CD14-positive monocyte (primary cell): ENCODE results near the gene KCNQ1. TPM values are rescaled to one million over a fixed set of nuclear protein-coding genes. Genes with fewer than 3 reads are reported as not detected.

Experiments used
- DNase-seq, 3 donors: peaks; one replicate each; pipeline ENCODE4 v3.0.0-alpha.2; 2011 to 2022
- H2AFZ ChIP-seq: 2 replicates; pipeline ENCODE4 v1.6.0; 2012; ENCODE audit warnings: mild to moderate bottlenecking, low read depth, low read length, inconsistent platforms; ENCODE audit not compliant: insufficient read depth, poor library complexity, severe bottlenecking
- H3K27ac ChIP-seq, 2 donors: 1 replicate in 1 of 2; 2 replicates in 1 of 2; pipeline ENCODE4 v1.5.1; 2012 to 2013; ENCODE audit warnings: low read length in 2 of 2, control low read depth in 1 of 2, inconsistent platforms in 1 of 2, low read depth in 1 of 2, mild to moderate bottlenecking in 1 of 2
- H3K27me3 ChIP-seq, 2 donors: one replicate each; pipeline versions ENCODE4 v1.6.0 to v1.6.1; 2011 to 2013; ENCODE audit warnings: low read length in 2 of 2; ENCODE audit not compliant: control insufficient read depth in 2 of 2, insufficient read depth in 2 of 2
- H3K36me3 ChIP-seq, 2 donors: replicated peaks in 1 of 2; 1 replicate in 1 of 2; 2 replicates in 1 of 2; pipeline versions ENCODE4 v1.5.1 to v1.6.1; 2012 to 2013; ENCODE audit warnings: low read length in 2 of 2, control low read depth in 1 of 2, inconsistent platforms in 1 of 2, mild to moderate bottlenecking in 1 of 2; ENCODE audit not compliant: insufficient read depth in 2 of 2, control insufficient read depth in 1 of 2
- H3K4me1 ChIP-seq, 2 donors: 1 replicate in 1 of 2; 2 replicates in 1 of 2; pipeline versions ENCODE4 v1.5.1 to v1.6.1; 2012 to 2013; ENCODE audit warnings: low read length in 2 of 2, control low read depth in 1 of 2, inconsistent platforms in 1 of 2, mild to moderate bottlenecking in 1 of 2, moderate library complexity in 1 of 2; ENCODE audit not compliant: insufficient read depth in 2 of 2, control insufficient read depth in 1 of 2
- H3K4me2 ChIP-seq: replicated peaks from 2 replicates; pipeline ENCODE3; 2012; ENCODE audit warnings: low read length, moderate library complexity, mild to moderate bottlenecking; ENCODE audit not compliant: poor library complexity, severe bottlenecking; ENCODE audit errors: extremely low read depth
- H3K4me3 ChIP-seq, 3 experiments: fragments of 200-600 bp in 1 of 3; sonication (generic) in 1 of 3; replicated peaks in 1 of 3; 1 replicate in 2 of 3; 2 replicates in 1 of 3; pipeline ENCODE4 v1.5.1; 2011 to 2013; ENCODE audit warnings: low read length in 3 of 3, mild to moderate bottlenecking in 3 of 3, control low read depth in 2 of 3, low read depth in 2 of 3, inconsistent platforms in 1 of 3, moderate library complexity in 1 of 3
- H3K79me2 ChIP-seq: 2 replicates; pipeline ENCODE4 v1.6.0; 2012; ENCODE audit warnings: mild to moderate bottlenecking, control low read depth, inconsistent platforms, low read length, moderate library complexity; ENCODE audit not compliant: insufficient read depth
- H3K9ac ChIP-seq: 2 replicates; pipeline ENCODE4 v1.6.0; 2017; ENCODE audit warnings: low read length, mild to moderate bottlenecking; ENCODE audit not compliant: insufficient read depth, poor library complexity, severe bottlenecking
- H3K9me3 ChIP-seq, 2 donors: replicated peaks in 1 of 2; 1 replicate in 1 of 2; 2 replicates in 1 of 2; pipeline versions ENCODE4 v1.5.1 to v1.6.1; 2012 to 2013; ENCODE audit warnings: low read length in 2 of 2, control low read depth in 1 of 2; ENCODE audit not compliant: control insufficient read depth in 1 of 2, insufficient read depth in 1 of 2
- H4K20me1 ChIP-seq: 2 replicates; pipeline ENCODE4 v1.6.0; 2012; ENCODE audit warnings: mild to moderate bottlenecking, low read length, control low read depth, moderate library complexity; ENCODE audit not compliant: insufficient read depth
- H3K27ac Mint-ChIP-seq, 7 donors: one replicate each; pipeline ENCODE4 v1.8.0; 2020; ENCODE audit warnings: mild to moderate bottlenecking in 7 of 7, mixed read lengths in 7 of 7, moderate library complexity in 6 of 7, inconsistent platforms in 2 of 7
- H3K27me3 Mint-ChIP-seq, 3 donors: one replicate each; pipeline ENCODE4 v1.8.0; 2021 to 2022; ENCODE audit warnings: low read depth in 3 of 3, mild to moderate bottlenecking in 3 of 3, mixed read lengths in 3 of 3, moderate library complexity in 3 of 3, inconsistent platforms in 1 of 3
- H3K36me3 Mint-ChIP-seq, 2 donors: one replicate each; pipeline ENCODE4 v1.8.0; 2020; ENCODE audit warnings: mixed read lengths in 2 of 2, inconsistent platforms in 1 of 2, mild to moderate bottlenecking in 1 of 2
- H3K4me1 Mint-ChIP-seq: one replicate; pipeline ENCODE4 v1.8.0; 2020; ENCODE audit warnings: mild to moderate bottlenecking, mixed read lengths
- H3K4me3 Mint-ChIP-seq, 2 donors: one replicate each; pipeline ENCODE4 v1.8.0; 2020; ENCODE audit warnings: mild to moderate bottlenecking in 2 of 2, mixed read lengths in 2 of 2, moderate library complexity in 1 of 2
- H3K9me3 Mint-ChIP-seq, 7 donors: one replicate each; pipeline ENCODE4 v1.8.0; 2020 to 2022; ENCODE audit warnings: mixed read lengths in 7 of 7, mild to moderate bottlenecking in 6 of 7, moderate library complexity in 6 of 7, inconsistent platforms in 2 of 7
- CTCF ChIP-seq: fragments of 200-600 bp; IDR thresholded peaks from one replicate; pipeline ENCODE4 v1.8.0; 2022; ENCODE audit warnings: antibody characterized with exemption, mild to moderate bottlenecking
- WGBS: methylation state at CpG from one replicate; pipeline ENCODE4 v1.1.5; 2013; ENCODE audit warnings: missing lambda C conversion rate; ENCODE audit not compliant: insufficient coverage; 5-methylcytosine and 5-hydroxymethylcytosine counted together
- intact Hi-C, 2 donors: fragments of 100-400 bp; cut with micrococcal nuclease; formaldehyde crosslinking; loops; one replicate each; pipeline versions ENCODE4 v1.15.0 to v1.15.1; 2023
- polyA plus RNA-seq, 3 donors: library from polyadenylated mRNA; depleted of rRNA in 1 of 3; unstranded in 2 of 3; stranded (reverse) in 1 of 3; fragments of 300-500 nt in 2 of 3; fragments of >200 nt in 1 of 3; fragmentation: Illumina TruSeq in 2 of 3; gene quantifications; 1 replicate in 2 of 3; 2 replicates in 1 of 3; pipeline ENCODE4 v1.2.3, GENCODE V29; 2012 to 2021

KCNQ1 gene
- polyA plus RNA-seq, 3 donors, result 14.9 to 31.8 (median 21.6) TPM

GRCh38 chr11:2463766-2464277, 19.0 kb downstream of the KCNQ1 start:
- Mint-ChIP-seq H3K27me3 (peaks cover 1 to 7% (median 5%) of the 10 kb centered on the region in 3 donors), H3K9me3 (peaks cover 0 to 3% (median 1%) of the 10 kb centered on the region in 7 donors), H3K4me1 (peaks cover 48% of the 10 kb centered on the region), H3K27ac (no peak overlapping the region), H3K4me3 (no peak overlapping the region), H3K36me3 (peaks cover 15 to 24% of the 10 kb centered on the region in 2 donors)
- no peak for DNase-seq
- Histone ChIP-seq H4K20me1 (peaks cover 100% of the 10 kb centered on the region), H3K27ac (no peak overlapping the region), H3K9me3 (no peaks in the 10 kb centered on the region), H3K36me3 (no peaks in the 10 kb centered on the region), H3K4me2 (no peak overlapping the region), H3K4me1 (peaks cover 31 to 36% of the 10 kb centered on the region in 2 donors), H3K4me3 (no peak overlapping the region), H2AFZ (no peak overlapping the region), H3K9ac (no peak overlapping the region), H3K27me3 (no peaks in the 10 kb centered on the region), H3K79me2 (peaks cover 73% of the 10 kb centered on the region)
- 98% methylated on average over 20 of the region's 26 CpGs for WGBS
- intact Hi-C loops, result no loop called here
- TF ChIP-seq CTCF, result no peak

- H3K9me3 ChIP-seq, result no peaks in the 10 kb centered on the region
- H3K27ac ChIP-seq, result no peak overlapping the region
- WGBS, result 89% methylated on average over 10 of the region's 13 CpGs
- Mint-ChIP-seq H3K9me3 (peaks cover 0 to 6% (median 3%) of the 10 kb centered on the region in 7 donors), H3K4me1 (peaks cover 49% of the 10 kb centered on the region), H3K27ac (no peak overlapping the region), H3K36me3 (peaks cover 18 to 24% of the 10 kb centered on the region in 2 donors), H3K27me3 (peaks cover 1 to 7% (median 7%) of the 10 kb centered on the region in 3 donors), H3K4me3 (no peak overlapping the region)
- peaks cover 33% of the 10 kb centered on the region in 2 donors for H3K4me1 ChIP-seq
- no peak overlapping the region for H3K9ac ChIP-seq
- no peak for DNase-seq
- TF ChIP-seq CTCF, result no peak
- intact Hi-C loops, result loop anchor here in 1 of 2 donors (5.0 kb wide), 1 partner anchor 48 kb away; no protein-coding TSS in a partner anchor
- no peak overlapping the region for H3K4me2 ChIP-seq
- no peak overlapping the region for H3K4me3 ChIP-seq
- H3K79me2 ChIP-seq, result peaks cover 71% of the 10 kb centered on the region
- H4K20me1 ChIP-seq, result peaks cover 100% of the 10 kb centered on the region
- H2AFZ ChIP-seq, result no peak overlapping the region
- H3K27me3 ChIP-seq, result no peaks in the 10 kb centered on the region
- no peaks in the 10 kb centered on the region for H3K36me3 ChIP-seq
These were observed 19.8 kb downstream of the KCNQ1 start for GRCh38 chr11:2464451-2465165.
